Stimulated activated CD4-positive, alpha-beta T cell treated with anti-CD3 and anti-CD28 coated beads, Interleukin-12 subunit alpha, Interleukin-12 subunit beta, amount 100 ng/mL, for 24 hours (primary cell): Measurements from ENCODE around the gene ESM1.

Experiments used
- DNase-seq, 2 experiments: peaks; one replicate each; pipeline ENCODE4 v3.0.0-alpha.2; 2020; ENCODE audit warnings: low read depth in 2 of 2

Gene ESM1

GRCh38 chr5:54981928-54982327 is 3.5 kb downstream of the ESM1 start:
- DNase-seq: no peak

DNA sequence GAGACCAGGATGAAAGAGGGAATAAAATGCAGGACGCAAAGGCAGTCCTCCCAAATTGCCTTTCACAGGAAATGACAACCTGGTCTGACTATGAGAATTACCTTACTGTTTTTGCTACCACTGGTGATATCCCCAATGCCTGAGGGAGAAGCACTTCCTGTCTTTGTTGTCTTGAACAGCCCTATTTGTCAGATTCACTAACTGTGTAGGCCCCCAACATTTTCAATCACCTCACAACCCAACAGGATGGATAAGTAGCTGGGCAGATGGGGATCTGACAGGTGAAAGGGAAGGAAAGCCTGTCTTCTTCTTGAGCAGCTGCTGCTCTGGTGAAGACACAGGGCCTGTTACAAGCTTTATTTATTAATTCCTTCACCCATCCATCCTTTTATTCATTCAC is 9.7 kb downstream of the ESM1 start:
- DNase-seq: no peak

GRCh38 chr5:54969856-54970828 is 15.3 kb downstream of the ESM1 start:
- DNase-seq: no peak

- DNase-seq: no peak
Measured at GRCh38 chr5:54969242-54969641, 16.2 kb downstream of the ESM1 start.

DNA sequence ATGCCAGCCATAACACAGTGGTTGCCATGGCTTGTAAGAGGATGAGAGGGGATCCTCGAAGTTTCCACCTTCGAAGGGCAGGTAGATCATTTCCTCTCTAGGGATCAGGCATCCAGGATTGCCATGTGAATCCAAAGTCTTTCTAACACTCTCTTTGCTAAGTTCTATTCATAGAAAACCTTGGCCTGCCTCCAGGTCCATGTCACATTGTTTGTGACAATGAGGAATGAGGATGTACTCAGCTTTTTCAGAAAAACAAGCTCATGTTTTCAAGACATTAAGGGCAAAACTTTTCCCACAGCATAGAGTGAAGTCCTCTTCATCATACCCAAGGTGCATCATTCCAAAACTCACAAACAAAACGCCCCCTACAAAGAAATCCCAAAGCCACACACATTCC is 19.6 kb downstream of the ESM1 start:
- no peak for DNase-seq

DNA sequence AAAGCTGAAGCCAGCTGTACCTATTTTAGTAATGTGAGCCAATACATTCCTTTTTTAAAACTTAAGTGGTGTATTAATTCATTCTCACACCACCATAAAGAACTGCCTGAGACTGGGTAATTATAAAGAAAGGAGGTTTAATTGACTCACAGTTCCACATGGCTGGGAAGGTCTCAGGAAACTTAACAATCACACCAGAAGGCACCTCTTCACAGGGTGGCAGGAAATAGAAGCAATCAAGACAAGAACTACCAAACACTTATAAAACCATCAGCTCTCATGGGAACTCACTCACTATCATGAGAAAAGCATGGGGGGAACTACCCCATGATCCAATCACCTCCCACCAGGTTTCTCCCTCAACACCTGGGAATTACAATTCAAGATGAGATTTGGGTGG is 21.0 kb downstream of the ESM1 start:
- DNase-seq: no peak

DNA sequence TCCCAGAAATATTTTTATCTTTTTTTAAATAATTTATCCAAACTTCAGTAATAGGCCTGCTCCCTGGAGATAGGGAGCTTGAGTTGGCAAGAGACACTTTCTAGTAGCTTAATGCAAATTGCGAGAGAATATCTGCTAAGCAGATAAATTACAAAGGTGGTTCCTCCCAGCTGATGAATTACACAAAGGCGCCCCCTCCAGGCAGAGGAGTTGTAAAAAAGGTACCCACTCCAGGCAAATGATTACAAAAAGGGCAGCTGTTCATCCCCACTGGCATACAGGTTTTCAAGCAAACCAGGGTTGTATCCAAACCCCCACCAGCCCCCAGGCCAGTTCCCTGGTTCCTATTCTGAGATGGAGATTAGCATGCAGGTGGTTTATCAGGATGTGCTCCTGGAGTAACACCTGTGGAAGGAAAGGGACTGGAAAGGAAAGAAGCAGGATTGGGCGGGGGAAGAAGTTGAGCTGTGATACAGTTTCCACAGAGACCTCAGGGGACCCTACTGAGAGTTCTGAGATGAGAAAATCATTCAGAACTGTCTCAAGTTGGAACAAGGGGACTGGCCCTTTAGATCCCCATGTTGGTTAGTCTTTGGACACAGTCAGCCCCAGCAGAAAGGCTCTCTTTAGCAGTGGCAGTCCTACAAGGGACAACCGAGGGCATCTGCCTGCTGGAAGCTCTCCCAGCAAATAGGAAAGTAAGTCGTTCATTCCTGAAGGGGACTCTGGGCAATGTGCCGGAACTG is 25.5 kb downstream of the ESM1 start:
- DNase-seq: peak in 1 of 2 experiments; percentile 43

- DNase-seq: no peak
Measured at GRCh38 chr5:54956922-54957321, 28.5 kb downstream of the ESM1 start.

- DNase-seq: no peak
Measured at GRCh38 chr5:54947187-54947586, 38.2 kb downstream of the ESM1 start.

- DNase-seq: no peak
Measured at GRCh38 chr5:54946306-54946819, 39.0 kb downstream of the ESM1 start.

- peak in 1 of 2 experiments; percentile 3 for DNase-seq
Measured at GRCh38 chr5:54944364-54944763, 41.0 kb downstream of the ESM1 start.

DNA sequence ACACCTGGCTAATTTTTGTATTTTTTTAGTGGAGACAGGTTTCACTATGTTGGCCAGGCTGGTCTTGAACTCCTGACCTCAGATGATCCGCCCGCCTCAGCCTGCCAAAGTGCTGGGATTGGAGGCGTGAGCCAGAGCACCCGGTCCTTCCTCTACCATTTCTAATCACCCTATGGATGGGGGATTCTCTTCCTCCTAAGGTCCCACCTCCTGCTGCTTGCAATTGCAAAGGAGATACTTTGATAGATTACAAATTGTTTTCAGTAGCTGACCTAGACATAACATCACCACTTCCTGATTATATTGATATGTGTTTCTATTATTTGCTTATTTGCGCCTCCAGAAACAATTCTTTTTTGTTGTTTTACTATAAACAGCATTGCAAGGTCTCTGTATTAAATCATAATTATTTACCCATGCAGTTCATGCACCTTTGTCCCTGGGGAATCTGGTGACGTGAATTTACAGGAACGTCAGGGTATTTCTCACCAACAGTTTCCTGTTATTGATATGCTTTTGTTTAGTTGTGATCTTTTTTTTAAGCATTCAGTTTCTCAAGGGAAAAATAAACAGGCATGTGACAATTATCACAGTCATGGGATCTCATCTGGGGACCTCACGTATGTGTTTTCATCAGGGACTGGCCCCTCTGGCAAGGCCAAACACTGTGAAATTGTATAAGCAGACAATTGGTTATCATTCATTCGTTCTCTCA is 43.2 kb downstream of the ESM1 start:
- no peak for DNase-seq

- DNase-seq: no peak
Measured at GRCh38 chr5:54936201-54936600, 49.2 kb downstream of the ESM1 start.

DNA sequence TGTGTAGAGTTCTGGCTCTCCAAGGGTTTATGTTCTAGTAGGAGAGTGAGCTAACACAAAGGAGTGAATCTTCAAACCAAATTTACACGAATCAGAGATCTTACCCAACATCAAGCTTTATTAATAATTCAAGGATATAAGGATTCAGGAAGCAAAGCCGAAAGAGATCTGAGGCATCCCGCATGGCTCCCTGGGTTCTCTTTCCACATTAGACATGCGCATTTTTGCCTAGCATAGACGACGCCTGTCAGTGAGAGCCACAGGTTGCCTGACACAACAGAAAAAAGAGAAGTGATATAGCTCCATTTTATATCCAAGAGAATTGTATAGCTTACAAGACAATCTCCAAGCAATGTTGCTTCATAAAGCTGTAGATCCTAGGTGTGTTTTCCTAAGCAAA is 52.6 kb downstream of the ESM1 start:
- DNase-seq: no peak

GRCh38 chr5:54930736-54931135 is 54.7 kb downstream of the ESM1 start:
- DNase-seq: no peak
